Activated CD4-positive, CD25-positive, alpha-beta regulatory T cell treated with anti-CD3 and anti-CD28 coated beads, Interleukin-2, amount 50 U/mL, for 16 hours (primary cell): ENCODE measurements around the gene TAF6.

Experiments
- DNase-seq: peaks from one replicate; pipeline ENCODE4 v3.0.0-alpha.2; 2020; ENCODE audit warnings: low read depth, low spot score

TAF6 gene

GRCh38 chr7:100122568-100122967 lies 3.4 kb upstream of the TAF6 start:
- DNase-seq: no peak

DNA sequence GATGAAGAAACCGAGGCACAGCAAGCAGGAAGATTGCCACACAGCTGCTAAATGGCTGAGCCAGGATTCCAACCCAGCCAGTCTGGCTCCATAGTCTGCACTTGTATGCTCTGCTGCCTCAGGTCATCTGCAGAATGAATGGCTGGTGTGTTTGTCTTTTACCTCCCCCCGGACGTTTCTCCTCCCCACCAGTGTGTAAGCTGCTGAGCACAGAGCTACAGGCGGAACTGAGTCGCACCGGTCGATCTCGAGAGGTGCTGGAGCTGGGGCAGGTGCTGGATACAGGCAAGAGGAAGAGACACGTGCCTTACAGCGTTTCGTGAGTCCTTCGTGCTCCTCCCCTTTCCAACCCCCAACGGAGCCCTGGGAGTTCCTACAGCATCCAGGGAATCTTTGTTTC lies 2.9 kb upstream of the TAF6 start:
- DNase-seq: no peak

- DNase-seq: no peak
These were observed 1.5 kb upstream of the TAF6 start for GRCh38 chr7:100120733-100121036.

- DNase-seq: peak; percentile 45
These were observed 993 bp upstream of the TAF6 start for GRCh38 chr7:100119970-100120732.

DNA sequence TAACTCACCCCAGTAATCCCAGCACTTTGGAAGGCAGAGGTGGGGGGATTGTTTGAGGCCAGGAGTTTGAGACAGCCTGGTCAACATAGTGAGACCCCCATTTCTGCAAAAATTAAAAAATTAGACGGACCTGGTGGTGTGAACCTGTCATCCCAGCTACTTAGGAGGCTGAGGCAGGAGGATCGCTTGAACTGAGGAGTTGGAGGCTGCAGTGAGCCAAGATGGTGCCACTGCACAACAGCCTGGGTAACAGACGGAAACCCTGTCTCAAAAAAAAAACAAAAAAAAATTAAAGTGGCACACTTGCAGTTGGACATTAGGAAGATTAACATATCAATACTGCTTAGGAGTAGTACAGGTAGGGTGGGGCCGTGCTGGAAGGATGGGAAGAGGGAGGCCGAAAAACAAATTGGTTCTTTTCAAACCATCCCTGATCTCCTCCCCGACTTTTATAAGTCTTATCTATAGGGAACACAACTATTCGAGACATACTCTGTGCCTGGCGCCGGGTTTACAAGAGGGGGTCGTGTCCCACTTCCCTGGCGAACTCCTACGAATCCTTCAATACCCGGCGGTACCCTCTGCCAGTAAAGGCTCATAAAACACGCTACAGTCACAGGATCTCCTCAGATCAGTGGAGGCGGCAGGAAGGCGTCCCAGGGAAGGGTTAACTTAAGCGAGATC lies 628 bp downstream of the TAF6 start:
- DNase-seq: no peak

DNA sequence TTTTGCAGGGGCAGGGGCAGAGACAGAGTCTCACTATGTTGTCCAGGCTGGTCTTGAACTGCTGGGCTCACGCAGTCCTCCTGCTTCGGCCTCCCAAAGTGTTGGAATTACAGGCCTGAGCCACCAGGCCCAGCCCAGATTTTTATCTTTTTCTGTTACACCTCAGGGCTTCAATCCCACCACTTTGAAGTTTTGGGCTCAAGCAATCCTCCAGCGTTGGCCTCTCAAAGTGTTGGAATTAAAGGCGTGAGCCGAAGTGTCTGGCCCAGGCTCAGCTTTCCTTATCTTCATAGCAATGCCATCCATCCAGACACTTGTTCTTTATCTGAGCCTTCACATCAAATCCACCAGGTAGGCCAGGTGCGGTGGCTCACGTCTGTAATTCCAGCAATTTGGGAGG lies 4.1 kb downstream of the TAF6 start:
- no peak for DNase-seq

DNA sequence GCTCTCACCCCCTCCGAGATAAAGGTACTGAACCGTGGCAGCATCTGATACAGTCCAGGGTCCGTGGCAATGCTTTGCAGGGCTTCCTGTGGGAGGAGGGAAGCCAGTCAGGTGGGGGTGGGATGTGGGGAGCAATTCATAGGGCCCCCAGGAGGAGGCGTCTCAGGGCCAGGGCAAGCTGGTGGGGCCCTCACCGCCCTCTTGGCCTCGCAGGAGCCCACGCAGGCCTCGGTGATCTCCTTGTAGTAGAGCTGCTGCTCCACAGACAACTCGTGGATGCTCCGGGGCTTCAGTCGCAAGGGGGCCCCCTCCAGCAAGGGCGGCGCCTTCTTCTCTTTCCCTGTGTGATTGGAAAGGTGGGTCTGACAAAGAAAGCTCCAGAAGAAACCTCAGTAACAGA lies 7.2 kb downstream of the TAF6 start:
- DNase-seq: no peak

DNA sequence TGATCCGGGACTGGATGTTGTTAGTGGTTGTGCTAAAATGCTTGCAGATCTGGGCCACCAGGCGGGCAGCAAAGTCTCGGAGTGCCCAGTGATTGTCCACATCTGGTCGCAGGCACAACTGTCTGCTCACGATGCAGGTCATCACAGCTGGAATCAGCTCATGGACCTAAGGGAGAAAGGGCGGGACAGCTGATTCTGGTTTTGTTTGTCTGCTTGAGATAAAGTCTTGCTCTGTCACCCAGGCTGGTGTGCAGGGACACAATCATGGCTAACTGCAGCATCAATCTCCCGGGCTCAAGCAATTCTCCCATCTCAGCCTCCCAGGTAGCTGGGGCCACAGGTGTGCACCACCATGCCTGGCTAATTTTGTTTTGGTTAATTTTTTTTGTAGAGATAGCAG lies 8.0 kb downstream of the TAF6 start:
- no peak for DNase-seq

- no peak for DNase-seq
These were observed 9.5 kb downstream of the TAF6 start for GRCh38 chr7:100109521-100110163.

GRCh38 chr7:100107890-100108289 lies 11.3 kb downstream of the TAF6 start:
- DNase-seq: no peak

- no peak for DNase-seq
These were observed 11.9 kb downstream of the TAF6 start for GRCh38 chr7:100107125-100107737.

- DNase-seq: no peak
These were observed 12.5 kb downstream of the TAF6 start for GRCh38 chr7:100106633-100107032.

DNA sequence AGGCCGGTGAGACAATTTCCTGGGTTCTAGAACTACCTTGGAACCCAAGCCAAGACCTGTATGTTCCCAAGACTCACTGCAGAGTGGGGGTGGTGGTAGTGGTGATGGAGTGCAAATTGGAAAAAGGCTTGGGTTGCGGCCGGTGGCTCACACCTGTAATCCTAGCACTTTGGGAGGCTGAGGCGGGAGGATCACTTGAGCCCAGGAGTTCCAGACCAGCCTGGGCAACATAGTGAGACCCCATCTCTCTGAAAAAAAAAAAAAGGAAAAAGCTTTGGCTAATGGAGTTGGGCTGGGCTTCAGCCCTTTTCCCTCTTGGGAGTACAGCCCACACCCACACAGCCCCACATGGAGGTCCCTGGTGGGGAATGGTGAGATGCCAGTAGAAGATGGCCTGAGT lies 13.6 kb downstream of the TAF6 start:
- DNase-seq: no peak

DNA sequence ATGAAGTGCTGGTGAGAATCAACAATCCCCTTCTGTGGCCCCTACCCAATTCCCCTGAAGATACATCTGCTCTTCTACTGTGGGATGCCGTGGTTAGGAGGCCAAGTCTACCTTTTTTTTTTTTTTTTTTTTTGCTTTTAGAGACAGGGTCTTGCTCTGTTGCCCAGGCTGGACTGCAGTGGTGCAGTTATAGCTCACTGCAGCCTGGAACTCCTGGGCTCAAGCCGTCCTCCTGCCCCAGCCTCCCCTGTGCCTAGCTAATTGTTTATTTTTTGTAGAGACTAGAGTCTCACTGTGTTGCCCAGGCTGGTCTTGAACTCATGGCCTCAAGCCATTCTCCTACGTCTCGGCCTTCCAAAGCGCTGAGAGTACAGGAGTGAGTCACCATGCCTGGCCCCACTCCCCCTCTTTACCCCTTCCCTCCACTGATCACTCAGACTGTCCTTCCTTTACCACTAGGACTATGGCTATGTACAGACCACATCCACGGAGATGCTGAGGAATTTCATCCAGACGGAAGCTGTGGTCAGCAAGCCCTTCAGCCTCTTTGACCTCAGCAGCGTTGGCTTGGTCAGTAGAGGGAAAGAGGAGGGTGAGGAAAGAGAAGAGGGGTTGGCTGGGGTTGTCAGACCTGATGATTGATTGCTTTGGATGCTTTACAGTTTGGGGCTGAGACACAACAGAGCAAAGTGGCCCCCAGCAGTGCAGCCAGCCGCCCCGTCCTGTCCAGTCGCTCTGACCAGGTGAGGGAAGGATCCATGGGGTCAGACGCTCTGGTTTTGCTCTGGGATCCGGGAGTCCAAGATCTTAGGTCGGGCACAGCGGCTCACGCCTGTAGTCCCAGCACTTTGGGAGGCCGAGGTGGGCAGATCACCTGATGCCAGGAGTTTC lies 16.0 kb downstream of the TAF6 start:
- no peak for DNase-seq

- DNase-seq: peak; percentile 94
These were observed 17.9 kb downstream of the TAF6 start, which contains the start of the genes AP4M1 and MCM7 for GRCh38 chr7:100101016-100101862. Gene AP4M1 (plus strand): TSS chr7:100101643. CDS start chr7:100101715, 72 bp downstream. Gene MCM7 (minus strand): TSS chr7:100101397. CDS start chr7:100101294, 103 bp downstream.

DNA sequence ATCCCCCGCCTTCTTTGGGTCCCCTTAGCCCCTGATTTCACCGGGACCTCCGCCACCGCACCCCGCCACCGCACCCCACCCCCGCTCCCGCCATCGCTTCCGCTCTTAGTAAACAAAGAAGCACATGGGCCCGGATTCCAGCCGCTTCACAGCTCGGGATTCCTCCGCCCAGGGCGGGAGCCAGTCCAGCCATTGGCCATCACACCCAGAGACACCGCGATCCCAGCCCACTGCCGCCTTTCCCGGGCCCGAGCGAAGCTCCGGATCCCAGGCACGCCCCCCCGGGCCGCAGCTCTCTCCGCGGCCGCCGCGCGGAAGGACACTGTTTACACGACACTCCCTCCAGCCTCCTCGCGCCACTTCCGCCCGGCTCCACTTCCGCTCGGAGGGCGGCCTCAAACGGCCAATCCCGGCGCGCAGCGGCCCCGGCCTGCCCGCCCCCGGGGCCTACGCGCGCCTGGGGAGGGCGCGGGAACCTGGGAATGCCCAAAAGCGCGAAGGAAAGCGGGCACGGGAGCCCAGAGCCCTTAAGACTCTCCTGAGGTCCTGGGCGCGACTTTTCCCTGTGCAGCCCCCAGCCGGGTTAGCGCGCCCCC lies 18.6 kb downstream of the TAF6 start:
- peak; percentile 69 for DNase-seq

DNA sequence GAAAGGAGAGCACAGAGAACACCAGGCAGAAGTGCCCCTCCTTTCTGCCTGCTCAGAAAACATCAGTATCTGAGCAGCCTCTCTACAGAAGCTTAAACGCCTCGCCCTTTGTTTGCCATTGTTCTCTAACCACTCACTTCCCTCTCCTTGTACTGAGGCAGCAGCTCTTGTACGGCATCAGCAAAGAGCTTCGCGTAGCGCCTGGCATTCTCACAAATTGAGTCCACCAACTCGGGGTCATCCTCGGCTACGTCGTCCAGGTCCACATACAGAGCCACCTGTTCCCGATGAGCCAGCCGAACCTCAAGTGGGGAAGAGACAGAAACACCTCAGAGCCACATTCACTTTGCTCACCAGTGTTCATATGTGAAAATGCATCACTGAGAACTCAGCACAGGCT lies 19.7 kb downstream of the TAF6 start:
- no peak for DNase-seq

- DNase-seq: no peak
These were observed 20.2 kb downstream of the TAF6 start for GRCh38 chr7:100098913-100099312.

GRCh38 chr7:100095704-100096103 lies 23.5 kb downstream of the TAF6 start:
- no peak for DNase-seq

- no peak for DNase-seq
These were observed 23.9 kb downstream of the TAF6 start for GRCh38 chr7:100095289-100095688.
